Kidney epithelial cell (primary cell): ENCODE results near the gene RNF123. TPM values are rescaled to one million over a fixed set of nuclear protein-coding genes. Genes with fewer than 3 reads are reported as not detected.
A peak's percentile ranks its signal among the peaks of the same experiment; 100 is the strongest.

Experiments used
- DNase-seq: peaks from one replicate; pipeline ENCODE4 v3.0.0-alpha.2; 2010; ENCODE audit warnings: low read depth
- H3K27me3 ChIP-seq: 2 replicates; pipeline ENCODE4 v1.6.0; 2011; ENCODE audit warnings: low read length; ENCODE audit not compliant: control insufficient read depth, insufficient read depth
- H3K36me3 ChIP-seq: 2 replicates; pipeline ENCODE4 v1.5.1; 2011; ENCODE audit warnings: low read length; ENCODE audit not compliant: control insufficient read depth, insufficient read depth
- H3K4me3 ChIP-seq: 2 replicates; pipeline ENCODE4 v1.5.1; 2011; ENCODE audit warnings: low read depth, mild to moderate bottlenecking, control low read depth, low read length
- CTCF ChIP-seq: IDR thresholded peaks from 2 replicates; pipeline ENCODE4 v1.5.1; 2011; ENCODE audit warnings: mild to moderate bottlenecking, moderate library complexity, low read length, control low read depth, inconsistent platforms; ENCODE audit not compliant: insufficient read depth, poor library complexity, severe bottlenecking
- total RNA-seq: library from RNA; depleted of rRNA; stranded (reverse); fragments of >200 nt; gene quantifications from 2 replicates; pipeline ENCODE4 v1.2.3, GENCODE V29; 2015

RNF123 gene
- total RNA-seq, 1 donor from 2014 or later: 30.8 TPM

GRCh38 chr3:49671291-49672288 is 17.8 kb upstream of the RNF123 start:
- peak; percentile 90 for TF ChIP-seq CTCF
- Histone ChIP-seq H3K4me3 (no peak overlapping the region), H3K36me3 (no peaks in the 10 kb centered on the region), H3K27me3 (no peaks in the 10 kb centered on the region)
- DNase-seq: no peak

GRCh38 chr3:49673121-49673714 is 16.1 kb upstream of the RNF123 start:
- Histone ChIP-seq H3K36me3 (peaks cover 3% of the 10 kb centered on the region), H3K4me3 (peak overlapping the region; percentile 65), H3K27me3 (no peaks in the 10 kb centered on the region)
- no peak for TF ChIP-seq CTCF
- no peak for DNase-seq

GRCh38 chr3:49673715-49674496 is 15.5 kb upstream of the RNF123 start, which contains the start of gene APEH:
Gene APEH, plus strand, starts transcription at chr3:49674351. Its CDS starts 51 bp downstream, at chr3:49674402.
- DNase-seq: peak; percentile 93
- H3K27me3 ChIP-seq: no peaks in the 10 kb centered on the region
- TF ChIP-seq CTCF: no peak
- peaks cover 3% of the 10 kb centered on the region for H3K36me3 ChIP-seq
- H3K4me3 ChIP-seq: peak within 1 kb of the TSS; percentile 65

- no peaks in the 10 kb centered on the region for H3K27me3 ChIP-seq
- peak overlapping the region; percentile 65 for H3K4me3 ChIP-seq
- peaks cover 6% of the 10 kb centered on the region for H3K36me3 ChIP-seq
- no peak for DNase-seq
- TF ChIP-seq CTCF: no peak
Measured at GRCh38 chr3:49674497-49674983, 14.8 kb upstream of the RNF123 start.

- Histone ChIP-seq H3K4me3 (no peak overlapping the region), H3K36me3 (peaks cover 7% of the 10 kb centered on the region), H3K27me3 (no peaks in the 10 kb centered on the region)
- no peak for TF ChIP-seq CTCF
- no peak for DNase-seq
Measured at GRCh38 chr3:49675912-49676311, 13.4 kb upstream of the RNF123 start.
